D721Med (cell line): ENCODE data around the gene CHST11.

Experiments
- DNase-seq: peaks from one replicate; pipeline ENCODE4 v3.0.0; 2011; ENCODE audit warnings: low spot score; ENCODE audit not compliant: insufficient read length
- FAIRE-seq: peaks from 2 replicates; lab custom pipeline; 2011; peaks lifted over from hg19 to GRCh38; lab: Jason Lieb, UNC
- TF ChIP-seq, protein P1 (sequence below): IDR thresholded peaks from 2 replicates; pipeline ENCODE4 v1.5.1; 2012; ENCODE audit warnings: mild to moderate bottlenecking, control low read depth; ENCODE audit not compliant: insufficient read depth; ENCODE audit errors: missing control alignments

The CHST11 gene

DNA sequence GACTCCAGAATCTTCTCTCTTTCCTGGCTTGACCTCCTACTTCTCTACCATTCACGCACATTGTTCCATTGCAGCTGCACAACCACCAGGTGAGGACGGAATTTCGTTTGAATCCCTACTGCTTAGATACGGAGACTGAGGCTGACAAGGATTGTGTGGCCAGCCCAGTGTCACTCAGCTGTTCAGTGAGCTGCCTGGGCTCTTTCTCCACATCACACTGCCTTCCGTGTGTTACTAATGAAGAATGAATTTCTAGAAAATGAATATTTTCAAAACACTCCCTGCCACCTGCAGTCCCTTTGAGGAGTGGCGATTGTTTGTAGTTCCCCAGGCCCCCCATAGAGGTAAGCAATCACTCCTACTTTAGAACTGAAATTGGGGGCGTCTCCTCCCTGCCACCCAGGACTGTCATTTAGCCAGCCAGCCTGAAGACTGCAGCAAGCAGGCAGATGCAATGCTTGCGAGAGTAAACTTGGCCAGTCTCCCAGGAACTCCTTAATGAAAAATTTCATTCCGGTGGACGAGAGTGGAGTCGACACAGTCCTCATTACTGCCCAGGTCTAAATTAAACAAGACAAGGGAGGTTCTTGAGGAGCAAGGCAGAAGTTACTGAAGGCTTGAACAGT is 261.7 kb downstream of the CHST11 start:
- FAIRE-seq (no peak), DNase-seq (no peak)
- TF ChIP-seq, protein P1, sequence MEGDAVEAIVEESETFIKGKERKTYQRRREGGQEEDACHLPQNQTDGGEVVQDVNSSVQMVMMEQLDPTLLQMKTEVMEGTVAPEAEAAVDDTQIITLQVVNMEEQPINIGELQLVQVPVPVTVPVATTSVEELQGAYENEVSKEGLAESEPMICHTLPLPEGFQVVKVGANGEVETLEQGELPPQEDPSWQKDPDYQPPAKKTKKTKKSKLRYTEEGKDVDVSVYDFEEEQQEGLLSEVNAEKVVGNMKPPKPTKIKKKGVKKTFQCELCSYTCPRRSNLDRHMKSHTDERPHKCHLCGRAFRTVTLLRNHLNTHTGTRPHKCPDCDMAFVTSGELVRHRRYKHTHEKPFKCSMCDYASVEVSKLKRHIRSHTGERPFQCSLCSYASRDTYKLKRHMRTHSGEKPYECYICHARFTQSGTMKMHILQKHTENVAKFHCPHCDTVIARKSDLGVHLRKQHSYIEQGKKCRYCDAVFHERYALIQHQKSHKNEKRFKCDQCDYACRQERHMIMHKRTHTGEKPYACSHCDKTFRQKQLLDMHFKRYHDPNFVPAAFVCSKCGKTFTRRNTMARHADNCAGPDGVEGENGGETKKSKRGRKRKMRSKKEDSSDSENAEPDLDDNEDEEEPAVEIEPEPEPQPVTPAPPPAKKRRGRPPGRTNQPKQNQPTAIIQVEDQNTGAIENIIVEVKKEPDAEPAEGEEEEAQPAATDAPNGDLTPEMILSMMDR = no peak

DNA sequence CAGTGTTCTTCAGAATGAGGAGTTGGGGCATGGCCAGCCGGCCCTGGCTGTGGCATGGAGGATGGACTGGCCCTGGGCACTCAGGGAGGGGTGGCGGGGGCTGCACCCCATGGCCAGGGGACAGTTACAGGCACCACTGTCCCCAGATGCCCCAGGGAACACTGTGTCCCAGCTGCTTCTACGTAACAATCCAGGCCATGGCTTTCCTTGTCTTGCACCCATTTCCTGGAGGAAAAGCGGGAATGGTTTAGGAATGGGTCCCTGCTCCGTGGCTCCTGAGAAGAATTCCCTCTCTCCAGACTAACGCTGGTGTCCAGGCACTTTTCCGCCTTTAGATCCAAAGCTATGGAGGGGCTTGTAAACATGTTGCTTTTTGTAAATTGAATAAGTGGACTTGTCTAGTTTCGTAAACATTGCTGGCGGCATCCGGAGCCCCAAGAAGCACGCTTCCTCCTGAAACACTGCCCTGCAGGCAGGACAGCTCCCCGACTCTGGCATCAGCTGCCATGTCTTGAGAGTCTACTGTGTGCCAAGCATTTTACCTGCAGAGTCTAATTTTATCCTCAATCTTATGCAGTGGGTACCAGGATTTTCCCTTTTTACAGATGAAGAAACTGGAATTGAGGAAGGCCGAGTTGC is 263.1 kb downstream of the CHST11 start:
- DNase-seq = no peak

DNA sequence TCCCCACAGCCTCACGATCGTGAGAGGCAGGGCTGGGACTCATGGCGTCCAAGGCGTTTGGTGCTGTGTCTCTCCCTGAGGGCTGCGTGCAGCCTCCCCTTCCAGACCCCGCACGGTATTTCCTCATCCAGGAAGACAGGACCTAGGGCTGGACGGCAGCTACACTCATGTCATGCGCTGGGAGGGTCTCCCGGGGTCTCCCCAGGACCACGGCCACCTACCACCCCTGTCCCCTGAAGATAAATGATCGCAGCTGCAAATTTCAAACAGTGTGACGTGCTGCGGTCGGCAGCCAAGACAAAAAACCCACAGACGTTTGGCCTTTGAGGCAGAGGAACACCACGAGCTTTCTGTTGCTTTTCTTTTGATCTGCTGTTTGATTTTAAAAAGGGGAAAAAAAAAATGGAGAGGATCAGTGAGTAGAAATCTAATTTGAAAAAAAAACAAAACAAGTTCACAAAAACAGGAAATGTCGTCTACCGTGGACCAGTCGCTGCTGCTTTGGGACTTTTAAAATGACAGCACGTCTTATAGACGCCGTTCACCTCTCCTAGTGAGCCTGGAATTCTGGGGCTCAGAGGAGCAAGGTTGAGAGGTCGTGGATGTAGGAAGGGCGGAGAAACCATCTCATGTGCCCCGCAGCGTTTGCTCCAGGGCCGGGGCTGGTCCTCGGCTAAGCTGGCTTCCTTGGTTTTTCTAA is 263.7 kb downstream of the CHST11 start:
- TF ChIP-seq, protein P1 = no peak
- FAIRE-seq = no peak
- DNase-seq = no peak

More for the DNA sequence above, 263.1 kb downstream of the CHST11 start:
- no peak for FAIRE-seq
- TF ChIP-seq, protein P1 = no peak

DNA sequence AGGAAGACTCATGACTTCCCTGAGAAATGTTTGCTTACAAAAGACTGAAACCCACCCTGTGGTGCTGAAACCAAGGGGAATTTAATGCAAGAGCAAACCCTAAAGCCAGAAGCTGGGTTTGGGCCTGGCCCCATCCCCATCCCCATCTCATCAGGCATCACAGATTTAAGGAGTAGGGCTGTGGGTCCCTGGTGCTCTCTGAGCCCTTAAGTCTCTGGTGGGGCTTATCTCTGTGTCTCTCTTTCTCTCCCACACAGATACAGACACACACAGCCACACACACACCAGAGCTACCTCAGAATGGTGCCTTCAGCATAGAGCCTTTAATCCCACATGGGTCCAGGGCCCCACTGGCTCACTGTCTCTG is 264.3 kb downstream of the CHST11 start:
- DNase-seq = no peak
- TF ChIP-seq, protein P1 = no peak
- no peak for FAIRE-seq

DNA sequence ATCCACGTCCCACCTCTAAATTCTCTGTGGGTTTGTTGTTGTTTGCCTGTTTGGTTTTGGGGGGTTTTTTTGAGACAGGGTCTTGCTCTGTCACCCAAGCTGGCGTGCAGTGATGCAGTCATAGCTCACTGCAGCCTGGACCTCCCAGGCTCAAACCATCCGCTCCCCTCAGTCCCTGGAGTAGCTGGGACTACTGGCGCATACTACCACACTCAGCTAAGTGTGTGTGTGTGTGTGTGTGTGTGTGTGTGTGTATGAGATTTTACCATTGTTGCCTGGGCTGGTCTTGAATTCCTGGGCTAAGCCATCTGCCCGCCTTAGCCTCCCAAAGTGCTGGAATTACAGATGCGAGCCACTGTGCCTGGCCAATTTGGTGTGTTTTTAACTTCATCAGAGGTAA is 265.2 kb downstream of the CHST11 start:
- DNase-seq (no peak), FAIRE-seq (no peak)
- TF ChIP-seq, protein P1 = no peak

DNA sequence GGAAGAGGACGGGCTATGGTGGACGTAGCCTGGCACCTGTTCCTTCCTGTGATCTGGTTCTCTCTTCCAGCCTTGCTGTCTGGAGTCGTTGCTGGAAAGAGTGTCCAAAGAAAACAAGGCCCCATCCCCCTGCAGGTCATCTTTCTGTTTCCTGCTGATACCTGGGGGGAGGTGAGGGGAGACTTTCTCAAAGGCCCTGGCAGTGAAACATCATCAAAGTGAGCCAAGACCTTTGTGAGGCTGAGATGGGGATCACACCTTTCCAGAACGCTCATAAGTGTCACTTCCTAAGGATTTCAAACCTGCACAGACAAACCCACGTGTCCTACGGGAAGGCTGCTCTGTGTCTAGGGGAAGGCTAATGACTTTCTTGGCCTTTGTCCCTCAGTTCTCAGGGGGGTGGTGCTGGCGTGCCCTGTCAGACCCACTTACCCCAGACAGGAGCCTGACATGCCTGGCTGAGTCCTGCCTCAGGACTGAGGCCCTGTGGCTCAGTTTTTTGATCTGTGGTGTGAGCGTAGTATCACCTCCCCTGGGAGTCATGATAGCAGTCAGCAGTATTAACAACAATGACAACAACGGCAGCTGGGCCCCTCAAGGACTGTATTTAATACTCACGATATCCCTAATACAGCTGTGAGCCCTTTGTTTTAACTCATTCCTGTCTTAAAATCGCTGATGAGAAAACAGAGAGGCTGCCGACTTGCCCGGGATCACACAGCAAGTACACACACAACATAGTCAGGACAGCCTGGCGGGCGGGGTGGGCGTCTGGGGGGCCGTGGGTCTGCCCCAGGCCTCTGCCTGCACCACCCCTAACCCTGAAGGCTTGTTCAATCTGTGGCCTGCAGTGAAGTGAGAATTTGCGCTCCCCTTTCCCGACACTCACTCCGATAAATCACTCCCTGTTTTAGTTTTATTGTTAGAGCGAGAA is 266.1 kb downstream of the CHST11 start:
- FAIRE-seq = no peak
- TF ChIP-seq, protein P1 = no peak
- no peak for DNase-seq
